ENCODE results near the gene CNTNAP5. TPM values are rescaled to one million over a fixed set of nuclear protein-coding genes. Genes with fewer than 3 reads are reported as not detected.

Gene CNTNAP5
- total and polyA plus RNA-seq, 4 donors = not detected

DNA sequence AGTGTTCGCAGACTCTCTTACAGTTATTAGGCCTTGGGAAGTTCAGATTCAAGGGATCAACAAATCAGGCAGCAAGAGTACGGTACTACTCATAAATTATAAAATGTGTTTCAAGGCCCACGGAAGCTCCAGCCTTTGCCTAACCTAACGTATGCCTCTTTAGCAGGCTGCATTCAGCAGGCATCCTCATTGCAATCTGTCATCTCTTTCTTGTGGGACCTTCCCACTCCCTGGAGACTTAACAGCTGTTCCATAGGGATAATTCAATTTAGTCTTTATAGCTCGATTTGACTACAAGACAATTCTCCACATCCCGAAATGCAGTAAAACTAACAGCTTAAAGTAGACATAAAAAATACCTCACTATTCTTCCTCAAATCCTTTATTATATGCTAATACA, 453.7 kb downstream of the CNTNAP5 start:
- H3K9ac ChIP-seq (ENCODE audit: low read depth in 1 of 2, low read length in 2 of 2) = no peak overlapping the region
- DNase-seq (ENCODE audit: low spot score) = no peak
- H3K27ac ChIP-seq (ENCODE audit: low read depth in 1 of 2, low read length in 2 of 2) = no peak overlapping the region
- H3K4me1 ChIP-seq (ENCODE audit: control insufficient read depth in 4 of 4, insufficient read depth in 4 of 4, low read length in 3 of 4) = no peaks in the 10 kb centered on the region
- no peaks in the 10 kb centered on the region for H3K9me3 ChIP-seq (ENCODE audit: control insufficient read depth in 4 of 4, low read length in 3 of 4)
- H3K27me3 ChIP-seq (ENCODE audit: control insufficient read depth in 4 of 4, insufficient read depth in 4 of 4, low read length in 3 of 4) = peaks cover 0 to 4% (median 0%) of the 10 kb centered on the region in 4 donors
- H3K4me3 ChIP-seq (ENCODE audit: low read depth in 1 of 3, low read length in 3 of 3) = no peak overlapping the region
- TF ChIP-seq HNF4A (conservative IDR thresholded peaks at IDR 0.05) (no peak), GABPA (IDR thresholded peaks at IDR 0.05 in 1 of 2, conservative IDR thresholded peaks at IDR 0.05 in 1 of 2) (no peak), RXRA (IDR thresholded peaks at IDR 0.05) (no peak), NR2F2 (IDR thresholded peaks at IDR 0.05) (no peak), FOXA1 (IDR thresholded peaks at IDR 0.05) (no peak), EGR1 (IDR thresholded peaks at IDR 0.05; ENCODE audit: low read depth in 2 of 2) (no peak), TAF1 (conservative IDR thresholded peaks at IDR 0.05) (no peak)
- TF ChIP-seq, protein P1, sequence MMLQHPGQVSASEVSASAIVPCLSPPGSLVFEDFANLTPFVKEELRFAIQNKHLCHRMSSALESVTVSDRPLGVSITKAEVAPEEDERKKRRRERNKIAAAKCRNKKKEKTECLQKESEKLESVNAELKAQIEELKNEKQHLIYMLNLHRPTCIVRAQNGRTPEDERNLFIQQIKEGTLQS (IDR thresholded peaks at IDR 0.05) = no peak
- TF ChIP-seq, protein P2, sequence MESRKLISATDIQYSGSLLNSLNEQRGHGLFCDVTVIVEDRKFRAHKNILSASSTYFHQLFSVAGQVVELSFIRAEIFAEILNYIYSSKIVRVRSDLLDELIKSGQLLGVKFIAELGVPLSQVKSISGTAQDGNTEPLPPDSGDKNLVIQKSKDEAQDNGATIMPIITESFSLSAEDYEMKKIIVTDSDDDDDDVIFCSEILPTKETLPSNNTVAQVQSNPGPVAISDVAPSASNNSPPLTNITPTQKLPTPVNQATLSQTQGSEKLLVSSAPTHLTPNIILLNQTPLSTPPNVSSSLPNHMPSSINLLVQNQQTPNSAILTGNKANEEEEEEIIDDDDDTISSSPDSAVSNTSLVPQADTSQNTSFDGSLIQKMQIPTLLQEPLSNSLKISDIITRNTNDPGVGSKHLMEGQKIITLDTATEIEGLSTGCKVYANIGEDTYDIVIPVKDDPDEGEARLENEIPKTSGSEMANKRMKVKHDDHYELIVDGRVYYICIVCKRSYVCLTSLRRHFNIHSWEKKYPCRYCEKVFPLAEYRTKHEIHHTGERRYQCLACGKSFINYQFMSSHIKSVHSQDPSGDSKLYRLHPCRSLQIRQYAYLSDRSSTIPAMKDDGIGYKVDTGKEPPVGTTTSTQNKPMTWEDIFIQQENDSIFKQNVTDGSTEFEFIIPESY (IDR thresholded peaks at IDR 0.05) = no peak
- TF ChIP-seq, protein P3, sequence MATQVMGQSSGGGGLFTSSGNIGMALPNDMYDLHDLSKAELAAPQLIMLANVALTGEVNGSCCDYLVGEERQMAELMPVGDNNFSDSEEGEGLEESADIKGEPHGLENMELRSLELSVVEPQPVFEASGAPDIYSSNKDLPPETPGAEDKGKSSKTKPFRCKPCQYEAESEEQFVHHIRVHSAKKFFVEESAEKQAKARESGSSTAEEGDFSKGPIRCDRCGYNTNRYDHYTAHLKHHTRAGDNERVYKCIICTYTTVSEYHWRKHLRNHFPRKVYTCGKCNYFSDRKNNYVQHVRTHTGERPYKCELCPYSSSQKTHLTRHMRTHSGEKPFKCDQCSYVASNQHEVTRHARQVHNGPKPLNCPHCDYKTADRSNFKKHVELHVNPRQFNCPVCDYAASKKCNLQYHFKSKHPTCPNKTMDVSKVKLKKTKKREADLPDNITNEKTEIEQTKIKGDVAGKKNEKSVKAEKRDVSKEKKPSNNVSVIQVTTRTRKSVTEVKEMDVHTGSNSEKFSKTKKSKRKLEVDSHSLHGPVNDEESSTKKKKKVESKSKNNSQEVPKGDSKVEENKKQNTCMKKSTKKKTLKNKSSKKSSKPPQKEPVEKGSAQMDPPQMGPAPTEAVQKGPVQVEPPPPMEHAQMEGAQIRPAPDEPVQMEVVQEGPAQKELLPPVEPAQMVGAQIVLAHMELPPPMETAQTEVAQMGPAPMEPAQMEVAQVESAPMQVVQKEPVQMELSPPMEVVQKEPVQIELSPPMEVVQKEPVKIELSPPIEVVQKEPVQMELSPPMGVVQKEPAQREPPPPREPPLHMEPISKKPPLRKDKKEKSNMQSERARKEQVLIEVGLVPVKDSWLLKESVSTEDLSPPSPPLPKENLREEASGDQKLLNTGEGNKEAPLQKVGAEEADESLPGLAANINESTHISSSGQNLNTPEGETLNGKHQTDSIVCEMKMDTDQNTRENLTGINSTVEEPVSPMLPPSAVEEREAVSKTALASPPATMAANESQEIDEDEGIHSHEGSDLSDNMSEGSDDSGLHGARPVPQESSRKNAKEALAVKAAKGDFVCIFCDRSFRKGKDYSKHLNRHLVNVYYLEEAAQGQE (IDR thresholded peaks at IDR 0.05) = no peak
- TF ChIP-seq, protein P4, sequence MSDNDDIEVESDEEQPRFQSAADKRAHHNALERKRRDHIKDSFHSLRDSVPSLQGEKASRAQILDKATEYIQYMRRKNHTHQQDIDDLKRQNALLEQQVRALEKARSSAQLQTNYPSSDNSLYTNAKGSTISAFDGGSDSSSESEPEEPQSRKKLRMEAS (IDR thresholded peaks at IDR 0.05) = no peak
- no peaks in the 10 kb centered on the region for H3K36me3 ChIP-seq (ENCODE audit: control insufficient read depth in 4 of 4, insufficient read depth in 3 of 4, low read depth in 1 of 4, low read length in 3 of 4)
- 84% methylated on average over 6 of the region's 6 CpGs for WGBS

DNA sequence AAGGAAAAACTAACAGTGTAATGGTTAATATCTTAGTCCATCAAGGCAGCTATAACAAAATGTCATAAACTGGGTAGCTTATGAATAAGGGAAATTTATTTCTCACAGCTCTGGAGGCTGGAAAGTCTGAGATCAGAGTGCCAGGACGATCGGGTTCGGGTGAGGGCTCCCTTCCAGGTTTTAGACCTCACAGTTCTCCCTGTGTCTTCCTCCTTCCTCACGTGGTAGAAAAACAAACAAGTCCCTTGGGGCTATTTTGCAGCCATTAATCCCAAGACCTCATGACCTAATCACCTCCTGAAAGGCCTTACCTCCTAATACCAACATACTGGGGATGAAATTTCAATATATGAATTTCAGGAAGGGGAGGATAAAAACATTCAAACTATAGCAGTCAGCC, 455.9 kb downstream of the CNTNAP5 start:
- Histone ChIP-seq H3K9ac (ENCODE audit: low read depth in 1 of 2, low read length in 2 of 2) (no peak overlapping the region), H3K27ac (ENCODE audit: low read depth in 1 of 2, low read length in 2 of 2) (no peak overlapping the region), H3K9me3 (ENCODE audit: control insufficient read depth in 4 of 4, low read length in 3 of 4) (no peaks in the 10 kb centered on the region), H3K4me3 (ENCODE audit: low read depth in 1 of 3, low read length in 3 of 3) (no peak overlapping the region), H3K36me3 (ENCODE audit: control insufficient read depth in 4 of 4, insufficient read depth in 3 of 4, low read depth in 1 of 4, low read length in 3 of 4) (no peaks in the 10 kb centered on the region), H3K27me3 (ENCODE audit: control insufficient read depth in 4 of 4, insufficient read depth in 4 of 4, low read length in 3 of 4) (no peaks in the 10 kb centered on the region), H3K4me1 (ENCODE audit: control insufficient read depth in 4 of 4, insufficient read depth in 4 of 4, low read length in 3 of 4) (no peaks in the 10 kb centered on the region)
- 43% methylated on average over 4 of the region's 4 CpGs for WGBS
- no peak for DNase-seq (ENCODE audit: low spot score)
- TF ChIP-seq FOXA1 (IDR thresholded peaks at IDR 0.05) = no peak
- no peak for TF ChIP-seq EGR1 (IDR thresholded peaks at IDR 0.05; ENCODE audit: low read depth in 2 of 2)
- no peak for TF ChIP-seq RXRA (IDR thresholded peaks at IDR 0.05)
- no peak for TF ChIP-seq YY1 (IDR thresholded peaks at IDR 0.05)
- TF ChIP-seq, protein P5, sequence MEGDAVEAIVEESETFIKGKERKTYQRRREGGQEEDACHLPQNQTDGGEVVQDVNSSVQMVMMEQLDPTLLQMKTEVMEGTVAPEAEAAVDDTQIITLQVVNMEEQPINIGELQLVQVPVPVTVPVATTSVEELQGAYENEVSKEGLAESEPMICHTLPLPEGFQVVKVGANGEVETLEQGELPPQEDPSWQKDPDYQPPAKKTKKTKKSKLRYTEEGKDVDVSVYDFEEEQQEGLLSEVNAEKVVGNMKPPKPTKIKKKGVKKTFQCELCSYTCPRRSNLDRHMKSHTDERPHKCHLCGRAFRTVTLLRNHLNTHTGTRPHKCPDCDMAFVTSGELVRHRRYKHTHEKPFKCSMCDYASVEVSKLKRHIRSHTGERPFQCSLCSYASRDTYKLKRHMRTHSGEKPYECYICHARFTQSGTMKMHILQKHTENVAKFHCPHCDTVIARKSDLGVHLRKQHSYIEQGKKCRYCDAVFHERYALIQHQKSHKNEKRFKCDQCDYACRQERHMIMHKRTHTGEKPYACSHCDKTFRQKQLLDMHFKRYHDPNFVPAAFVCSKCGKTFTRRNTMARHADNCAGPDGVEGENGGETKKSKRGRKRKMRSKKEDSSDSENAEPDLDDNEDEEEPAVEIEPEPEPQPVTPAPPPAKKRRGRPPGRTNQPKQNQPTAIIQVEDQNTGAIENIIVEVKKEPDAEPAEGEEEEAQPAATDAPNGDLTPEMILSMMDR (IDR thresholded peaks at IDR 0.05; ENCODE audit: low read depth, low read length, missing input control) = no peak
- TF ChIP-seq JUND (IDR thresholded peaks at IDR 0.05) = no peak
- no peak for TF ChIP-seq HNF4A (conservative IDR thresholded peaks at IDR 0.05)
- TF ChIP-seq SP1 (IDR thresholded peaks at IDR 0.05) = no peak
- no peak for TF ChIP-seq HNF4G (IDR thresholded peaks at IDR 0.05)
- no peak for TF ChIP-seq RAD21 (IDR thresholded peaks at IDR 0.05)
- TF ChIP-seq, protein P1 (IDR thresholded peaks at IDR 0.05) = no peak
- no peak for TF ChIP-seq GABPA (IDR thresholded peaks at IDR 0.05 in 1 of 2, conservative IDR thresholded peaks at IDR 0.05 in 1 of 2)
- TF ChIP-seq, protein P3 (IDR thresholded peaks at IDR 0.05) = no peak
- TF ChIP-seq, protein P4 (IDR thresholded peaks at IDR 0.05) = no peak
